ENCODE data around the gene EBF3.

The EBF3 gene

GRCh38 chr10:129876838-129877237 is 87.2 kb downstream of the EBF3 start:
- H3K9ac ChIP-seq (ENCODE audit: low read length), result no peak overlapping the region
- H3K4me3 ChIP-seq (ENCODE audit: insufficient read depth in 1 of 2, low read depth in 1 of 2, low read length in 2 of 2), result no peak overlapping the region
- H3K79me1 ChIP-seq (replicated peaks; ENCODE audit: low read length, poor library complexity, severe bottlenecking), result no peaks in the 10 kb centered on the region
- H2BK15ac ChIP-seq (ENCODE audit: low read depth, poor library complexity, severe bottlenecking), result no peak overlapping the region
- no peak overlapping the region for H2BK120ac ChIP-seq (ENCODE audit: low read depth, low read length)
- peaks cover 0 to 64% of the 10 kb centered on the region in 2 experiments for H3K36me3 ChIP-seq (ENCODE audit: control insufficient read depth in 1 of 2, insufficient read depth in 2 of 2, low read depth in 1 of 2, low read length in 2 of 2)
- no peak overlapping the region for H3K4ac ChIP-seq (ENCODE audit: low read depth in 1 of 2, low read length in 2 of 2)
- H2BK12ac ChIP-seq (ENCODE audit: low read length in 2 of 2), result no peak overlapping the region
- H3K4me1 ChIP-seq (ENCODE audit: control insufficient read depth, insufficient read depth, low read depth, low read length), result peaks cover 2% of the 10 kb centered on the region
- H3K23ac ChIP-seq (ENCODE audit: low read length in 2 of 2), result no peak overlapping the region
- no peaks in the 10 kb centered on the region for H3K27me3 ChIP-seq (ENCODE audit: control insufficient read depth in 1 of 2, insufficient read depth in 1 of 2, low read length in 2 of 2)
- H3K18ac ChIP-seq (ENCODE audit: low read depth in 1 of 2, low read length in 2 of 2), result no peak overlapping the region
- no peak overlapping the region for H4K8ac ChIP-seq (ENCODE audit: low read length)
- H2BK5ac ChIP-seq (ENCODE audit: low read depth, low read length, poor library complexity, severe bottlenecking), result no peak overlapping the region
- no peak overlapping the region for H3K27ac ChIP-seq (ENCODE audit: low read length, poor library complexity, severe bottlenecking)
- no peak overlapping the region for H3K14ac ChIP-seq (ENCODE audit: low read length in 2 of 2)
- H3K9me3 ChIP-seq (ENCODE audit: control insufficient read depth, low read length), result no peaks in the 10 kb centered on the region
- no peak overlapping the region for H4K91ac ChIP-seq (ENCODE audit: low read length)
- H3K4me2 ChIP-seq (ENCODE audit: low read length, poor library complexity, severe bottlenecking), result no peak overlapping the region
- no peak overlapping the region for H2AFZ ChIP-seq (ENCODE audit: low read depth, low read length)
- H2AK5ac ChIP-seq (ENCODE audit: low read length, severe bottlenecking), result no peak overlapping the region
- 96% methylated on average over 4 of the region's 5 CpGs for WGBS
- DNase-seq, result no peak

- H2BK12ac ChIP-seq (ENCODE audit: low read length in 2 of 2), result no peak overlapping the region
- no peak overlapping the region for H4K91ac ChIP-seq (ENCODE audit: low read length)
- DNase-seq, result no peak
- no peaks in the 10 kb centered on the region for H3K9me3 ChIP-seq (ENCODE audit: control insufficient read depth, low read length)
- H4K8ac ChIP-seq (ENCODE audit: low read length), result no peak overlapping the region
- H3K4me3 ChIP-seq (ENCODE audit: insufficient read depth in 1 of 2, low read depth in 1 of 2, low read length in 2 of 2), result no peak overlapping the region
- H3K27me3 ChIP-seq (ENCODE audit: control insufficient read depth in 1 of 2, insufficient read depth in 1 of 2, low read length in 2 of 2), result no peaks in the 10 kb centered on the region
- no peak overlapping the region for H2BK5ac ChIP-seq (ENCODE audit: low read depth, low read length, poor library complexity, severe bottlenecking)
- H3K4me1 ChIP-seq (ENCODE audit: control insufficient read depth, insufficient read depth, low read depth, low read length), result peaks cover 2% of the 10 kb centered on the region
- H3K79me1 ChIP-seq (replicated peaks; ENCODE audit: low read length, poor library complexity, severe bottlenecking), result no peaks in the 10 kb centered on the region
- H3K18ac ChIP-seq (ENCODE audit: low read depth in 1 of 2, low read length in 2 of 2), result no peak overlapping the region
- no peak overlapping the region for H3K14ac ChIP-seq (ENCODE audit: low read length in 2 of 2)
- no peak overlapping the region for H2BK15ac ChIP-seq (ENCODE audit: low read depth, poor library complexity, severe bottlenecking)
- 86% methylated on average over 11 of the region's 11 CpGs for WGBS
- H3K4me2 ChIP-seq (ENCODE audit: low read length, poor library complexity, severe bottlenecking), result no peak overlapping the region
- peaks cover 0 to 71% of the 10 kb centered on the region in 2 experiments for H3K36me3 ChIP-seq (ENCODE audit: control insufficient read depth in 1 of 2, insufficient read depth in 2 of 2, low read depth in 1 of 2, low read length in 2 of 2)
- no peak overlapping the region for H3K27ac ChIP-seq (ENCODE audit: low read length, poor library complexity, severe bottlenecking)
- H3K9ac ChIP-seq (ENCODE audit: low read length), result no peak overlapping the region
- no peak overlapping the region for H2AK5ac ChIP-seq (ENCODE audit: low read length, severe bottlenecking)
- no peak overlapping the region for H3K4ac ChIP-seq (ENCODE audit: low read depth in 1 of 2, low read length in 2 of 2)
- H2BK120ac ChIP-seq (ENCODE audit: low read depth, low read length), result no peak overlapping the region
- H3K23ac ChIP-seq (ENCODE audit: low read length in 2 of 2), result no peak overlapping the region
- no peak overlapping the region for H2AFZ ChIP-seq (ENCODE audit: low read depth, low read length)
These were observed 87.9 kb downstream of the EBF3 start for GRCh38 chr10:129875993-129876726.

GRCh38 chr10:129873351-129873750 is 90.7 kb downstream of the EBF3 start:
- H2AK5ac ChIP-seq (ENCODE audit: low read length, severe bottlenecking), result no peak overlapping the region
- no peak overlapping the region for H2BK12ac ChIP-seq (ENCODE audit: low read length in 2 of 2)
- no peaks in the 10 kb centered on the region for H3K4me1 ChIP-seq (ENCODE audit: control insufficient read depth, insufficient read depth, low read depth, low read length)
- no peak overlapping the region for H4K8ac ChIP-seq (ENCODE audit: low read length)
- no peak overlapping the region for H3K23ac ChIP-seq (ENCODE audit: low read length in 2 of 2)
- H3K79me1 ChIP-seq (replicated peaks; ENCODE audit: low read length, poor library complexity, severe bottlenecking), result no peaks in the 10 kb centered on the region
- H2AFZ ChIP-seq (ENCODE audit: low read depth, low read length), result no peak overlapping the region
- no peaks in the 10 kb centered on the region for H3K9me3 ChIP-seq (ENCODE audit: control insufficient read depth, low read length)
- H3K4me3 ChIP-seq (ENCODE audit: insufficient read depth in 1 of 2, low read depth in 1 of 2, low read length in 2 of 2), result no peak overlapping the region
- H3K14ac ChIP-seq (ENCODE audit: low read length in 2 of 2), result no peak overlapping the region
- no peak overlapping the region for H3K4ac ChIP-seq (ENCODE audit: low read depth in 1 of 2, low read length in 2 of 2)
- no peak overlapping the region for H4K91ac ChIP-seq (ENCODE audit: low read length)
- no peak overlapping the region for H2BK120ac ChIP-seq (ENCODE audit: low read depth, low read length)
- no peak overlapping the region for H2BK5ac ChIP-seq (ENCODE audit: low read depth, low read length, poor library complexity, severe bottlenecking)
- H3K18ac ChIP-seq (ENCODE audit: low read depth in 1 of 2, low read length in 2 of 2), result no peak overlapping the region
- H2BK15ac ChIP-seq (ENCODE audit: low read depth, poor library complexity, severe bottlenecking), result no peak overlapping the region
- H3K27ac ChIP-seq (ENCODE audit: low read length, poor library complexity, severe bottlenecking), result no peak overlapping the region
- DNase-seq, result no peak
- H3K36me3 ChIP-seq (ENCODE audit: control insufficient read depth in 1 of 2, insufficient read depth in 2 of 2, low read depth in 1 of 2, low read length in 2 of 2), result peaks cover 0 to 89% of the 10 kb centered on the region in 2 experiments
- H3K4me2 ChIP-seq (ENCODE audit: low read length, poor library complexity, severe bottlenecking), result no peak overlapping the region
- no peaks in the 10 kb centered on the region for H3K27me3 ChIP-seq (ENCODE audit: control insufficient read depth in 1 of 2, insufficient read depth in 1 of 2, low read length in 2 of 2)
- WGBS, result 96% methylated on average over 16 of the region's 16 CpGs
- no peak overlapping the region for H3K9ac ChIP-seq (ENCODE audit: low read length)

- peak overlapping the region; percentile 64 for H3K9ac ChIP-seq (ENCODE audit: low read length)
- H2AK5ac ChIP-seq (ENCODE audit: low read length, severe bottlenecking), result no peak overlapping the region
- H3K9me3 ChIP-seq (ENCODE audit: control insufficient read depth, low read length), result no peaks in the 10 kb centered on the region
- H3K14ac ChIP-seq (ENCODE audit: low read length in 2 of 2), result no peak overlapping the region
- no peak for DNase-seq
- no peak overlapping the region for H2BK12ac ChIP-seq (ENCODE audit: low read length in 2 of 2)
- no peak overlapping the region for H4K91ac ChIP-seq (ENCODE audit: low read length)
- no peak overlapping the region for H4K8ac ChIP-seq (ENCODE audit: low read length)
- 89% methylated on average over 6 of the region's 8 CpGs for WGBS
- H2BK120ac ChIP-seq (ENCODE audit: low read depth, low read length), result no peak overlapping the region
- peaks cover 0 to 93% of the 10 kb centered on the region in 2 experiments for H3K36me3 ChIP-seq (ENCODE audit: control insufficient read depth in 1 of 2, insufficient read depth in 2 of 2, low read depth in 1 of 2, low read length in 2 of 2)
- no peak overlapping the region for H3K4ac ChIP-seq (ENCODE audit: low read depth in 1 of 2, low read length in 2 of 2)
- no peak overlapping the region for H2AFZ ChIP-seq (ENCODE audit: low read depth, low read length)
- no peak overlapping the region for H2BK5ac ChIP-seq (ENCODE audit: low read depth, low read length, poor library complexity, severe bottlenecking)
- H3K4me1 ChIP-seq (ENCODE audit: control insufficient read depth, insufficient read depth, low read depth, low read length), result no peaks in the 10 kb centered on the region
- H3K79me1 ChIP-seq (replicated peaks; ENCODE audit: low read length, poor library complexity, severe bottlenecking), result no peaks in the 10 kb centered on the region
- H3K23ac ChIP-seq (ENCODE audit: low read length in 2 of 2), result no peak overlapping the region
- H3K27me3 ChIP-seq (ENCODE audit: control insufficient read depth in 1 of 2, insufficient read depth in 1 of 2, low read length in 2 of 2), result no peaks in the 10 kb centered on the region
- no peak overlapping the region for H3K4me2 ChIP-seq (ENCODE audit: low read length, poor library complexity, severe bottlenecking)
- no peak overlapping the region for H3K18ac ChIP-seq (ENCODE audit: low read depth in 1 of 2, low read length in 2 of 2)
- no peak overlapping the region for H2BK15ac ChIP-seq (ENCODE audit: low read depth, poor library complexity, severe bottlenecking)
- H3K27ac ChIP-seq (ENCODE audit: low read length, poor library complexity, severe bottlenecking), result no peak overlapping the region
- no peak overlapping the region for H3K4me3 ChIP-seq (ENCODE audit: insufficient read depth in 1 of 2, low read depth in 1 of 2, low read length in 2 of 2)
These were observed 92.1 kb downstream of the EBF3 start for GRCh38 chr10:129871966-129872365.
